Subcutaneous adipose tissue (tissue), 4 donors: ENCODE data around the gene PAPOLA. TPM values are rescaled to one million over a fixed set of nuclear protein-coding genes. Genes with fewer than 3 reads are reported as not detected.

Experiments used
- CTCF ChIP-seq: fragments of 450-650 bp; IDR thresholded peaks from one replicate; pipeline ENCODE4 v1.5.1; 2016; ENCODE audit warnings: low read depth, mild to moderate bottlenecking, control low read depth, antibody characterized with exemption, moderate library complexity
- total RNA-seq, 4 donors: library from RNA; depleted of rRNA; stranded (reverse); fragments of >200 nt; gene quantifications; one replicate each; pipeline ENCODE4 v1.1.0, GENCODE V29; 2016

The PAPOLA gene
- total RNA-seq, 4 donors from 2014 or later = 109 to 253 (median 132) TPM

DNA sequence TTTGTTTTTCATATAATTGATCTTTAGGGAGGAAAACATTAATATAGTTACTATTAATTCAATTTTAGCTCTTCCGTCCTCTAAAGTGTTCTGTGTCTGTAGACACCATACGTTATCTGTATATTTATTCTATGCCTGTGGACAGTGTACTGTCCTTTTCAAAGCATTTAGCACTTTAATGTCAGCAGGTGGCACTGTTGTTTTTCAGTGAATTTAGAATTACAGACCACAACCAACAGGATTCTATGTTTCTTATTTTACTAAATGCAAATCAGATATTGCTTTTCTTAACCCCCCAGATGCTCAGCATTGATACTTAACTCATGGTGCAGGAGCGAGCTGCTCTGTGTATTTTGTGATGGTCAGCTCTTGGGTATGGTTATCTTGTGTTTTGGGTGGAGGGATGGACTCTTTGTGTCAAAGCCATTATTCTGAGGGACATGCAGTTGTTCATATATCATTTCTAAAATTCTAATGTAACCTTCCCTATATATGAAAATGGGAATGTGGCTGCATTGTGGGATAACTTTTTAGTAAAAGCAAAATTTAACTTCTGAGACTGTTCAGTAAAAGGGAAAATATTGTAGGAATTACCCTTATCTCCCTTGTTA is 65.2 kb downstream of the PAPOLA start:
- TF ChIP-seq CTCF = no peak

- TF ChIP-seq CTCF = no peak
Observed at GRCh38 chr14:96568621-96569020, 66.4 kb downstream of the PAPOLA start.

GRCh38 chr14:96571311-96571710 is 69.1 kb downstream of the PAPOLA start:
- no peak for TF ChIP-seq CTCF

- no peak for TF ChIP-seq CTCF
Observed at GRCh38 chr14:96573473-96574100, 71.4 kb downstream of the PAPOLA start.

DNA sequence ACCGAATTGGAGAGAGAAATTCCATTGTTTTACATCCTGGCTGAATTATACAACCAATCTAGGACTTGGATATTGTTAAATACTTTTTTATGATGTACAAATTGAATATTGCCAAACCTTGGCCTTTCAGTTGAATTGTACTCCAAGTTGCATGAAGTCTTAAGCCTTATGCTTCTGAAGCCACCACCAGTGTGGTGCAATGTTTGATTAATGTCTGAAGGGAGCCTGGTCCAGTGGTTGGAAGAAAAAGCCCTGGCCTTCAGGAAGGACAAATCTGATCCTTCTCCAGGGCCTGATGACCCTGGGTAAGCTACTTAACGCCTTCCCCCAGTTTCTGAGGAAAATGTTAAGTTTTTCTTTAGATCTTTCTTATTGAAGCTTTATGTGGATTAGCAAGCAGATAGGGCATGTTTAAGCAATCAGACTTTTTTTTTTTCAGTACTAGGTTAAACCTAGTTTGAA is 72.0 kb downstream of the PAPOLA start:
- no peak for TF ChIP-seq CTCF

DNA sequence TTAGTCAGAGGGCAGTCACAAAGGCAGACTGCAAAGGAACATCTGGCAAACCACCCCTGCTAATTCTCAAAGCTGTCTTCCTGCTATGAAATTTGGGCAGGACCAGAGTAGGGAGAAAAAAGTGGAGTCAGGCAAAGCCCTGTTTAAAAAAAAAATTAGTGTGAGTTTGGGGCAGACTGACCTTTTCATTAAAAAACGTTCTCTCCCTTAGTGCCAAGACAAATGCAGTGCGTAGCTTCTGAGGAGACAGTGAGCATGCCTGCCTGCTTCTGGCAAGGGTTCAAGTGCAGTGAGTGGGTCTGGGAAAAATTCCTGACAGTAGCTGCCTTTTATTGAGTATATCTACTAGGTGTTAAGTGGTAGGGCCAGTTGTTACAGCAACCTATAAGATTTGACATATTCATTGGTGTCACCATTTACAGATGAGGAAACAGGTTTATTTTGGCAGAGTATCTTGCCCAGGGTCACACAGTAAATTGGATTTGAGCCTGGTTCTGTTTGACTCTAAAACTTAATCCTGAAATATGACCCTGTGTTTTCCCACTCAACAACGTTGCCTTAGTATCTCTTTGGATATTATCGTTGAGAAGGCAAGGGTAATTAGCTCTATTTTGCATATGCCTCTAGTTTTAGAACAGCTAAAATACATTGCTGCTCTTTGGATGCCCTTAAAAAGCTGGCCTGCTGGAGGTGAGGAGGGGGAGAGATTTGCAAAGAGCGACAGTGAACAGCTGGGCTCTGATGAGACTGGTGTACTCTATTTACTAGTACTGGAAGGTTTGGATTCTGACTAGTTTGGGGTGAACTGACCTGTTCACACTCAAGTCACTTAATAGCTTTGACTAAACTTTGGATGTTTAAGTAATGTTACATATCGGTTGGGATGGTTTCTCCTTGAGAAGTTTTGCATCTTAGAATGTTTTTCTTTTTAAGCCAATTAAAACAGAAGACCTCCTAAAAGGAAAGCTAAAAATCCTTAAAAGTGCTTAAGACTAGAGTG is 72.8 kb downstream of the PAPOLA start:
- no peak for TF ChIP-seq CTCF

DNA sequence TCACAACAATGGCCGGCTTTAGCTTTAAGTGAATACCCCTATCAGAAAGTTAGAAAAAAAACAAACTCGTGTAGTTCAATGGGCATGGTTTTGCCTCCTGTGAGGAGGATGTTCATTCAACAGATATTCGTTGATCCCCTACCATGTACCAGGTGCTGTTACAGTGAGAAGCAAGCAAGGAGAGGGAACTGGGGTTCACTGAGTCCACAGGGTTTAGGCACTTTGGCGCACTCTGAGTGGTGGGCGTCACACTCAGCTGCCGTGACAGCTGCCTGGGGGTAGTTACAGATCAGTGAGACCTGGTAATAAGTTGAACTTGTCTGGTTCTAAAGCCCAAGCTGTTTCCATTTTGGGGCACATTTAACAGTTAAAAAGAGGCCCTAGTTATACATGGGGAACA is 74.2 kb downstream of the PAPOLA start:
- no peak for TF ChIP-seq CTCF
